SH-SY5Y (cell line): Measurements from ENCODE around the gene DNAI2.

Experiments used
- GATA2 ChIP-seq: IDR thresholded peaks from 2 replicates; pipeline ENCODE4 v1.6.1; 2011; ENCODE audit warnings: mild to moderate bottlenecking, low read depth, low read length
- GATA3 ChIP-seq: IDR thresholded peaks from 2 replicates; pipeline ENCODE4 v1.6.1; 2011; ENCODE audit warnings: low read depth, mild to moderate bottlenecking, low read length, moderate library complexity

- TF ChIP-seq GATA2 (no peak), GATA3 (no peak)
Observed at GRCh38 chr17:74342224-74342623, 68.2 kb downstream of the DNAI2 start.
